Heart left ventricle (tissue), 16 donors: ENCODE measurements around the gene TBRG1. TPM values are rescaled to one million over a fixed set of nuclear protein-coding genes. Genes with fewer than 3 reads are reported as not detected.

Experiments
- ATAC-seq, 4 donors: fragments of 200-7000 bp; cut with Tn5 transposase; one replicate each; pipeline ENCODE4 v1.9.1; 2020 to 2022; ENCODE audit warnings: moderate library complexity in 4 of 4, mild to moderate bottlenecking in 3 of 4, moderate number of reproducible peaks in 1 of 4
- DNase-seq, 5 donors: peaks; one replicate each; pipeline ENCODE4 v3.0.0-alpha.2; 2020
- H3K27ac ChIP-seq, 12 donors: fragments of 200-600 bp; sonication (generic) in 4 of 12; one replicate each; pipeline versions ENCODE4 v1.5.0 to v1.8.0; 2016 to 2022; ENCODE audit warnings: mild to moderate bottlenecking in 2 of 12
- H3K27me3 ChIP-seq, 9 donors: fragments of 200-600 bp; sonication (generic) in 2 of 9; one replicate each; pipeline versions ENCODE4 v1.5.1 to v1.8.0; 2016 to 2022; ENCODE audit warnings: mild to moderate bottlenecking in 3 of 9
- H3K36me3 ChIP-seq, 9 donors: fragments of 200-600 bp; sonication (generic) in 2 of 9; one replicate each; pipeline versions ENCODE4 v1.5.0 to v1.8.0; 2018 to 2022; ENCODE audit warnings: mild to moderate bottlenecking in 2 of 9
- H3K4me1 ChIP-seq, 12 donors: fragments of 200-600 bp; sonication (generic) in 4 of 12; one replicate each; pipeline versions ENCODE4 v1.5.0 to v1.8.0; 2016 to 2022; ENCODE audit warnings: mild to moderate bottlenecking in 3 of 12
- H3K4me3 ChIP-seq, 12 donors: fragments of 200-600 bp; sonication (generic) in 4 of 12; one replicate each; pipeline versions ENCODE4 v1.5.0 to v1.8.0; 2017 to 2022; ENCODE audit warnings: mild to moderate bottlenecking in 9 of 12, moderate library complexity in 4 of 12
- H3K9me3 ChIP-seq, 12 donors: fragments of 200-600 bp; sonication (generic) in 4 of 12; one replicate each; pipeline versions ENCODE4 v1.5.0 to v1.8.0; 2016 to 2022; ENCODE audit warnings: mild to moderate bottlenecking in 1 of 12
- POLR2A ChIP-seq, 2 donors: fragments of 450-650 bp; IDR thresholded peaks; one replicate each; pipeline ENCODE4 v1.6.1; 2017; ENCODE audit warnings: antibody characterized with exemption in 2 of 2, mild to moderate bottlenecking in 2 of 2, moderate library complexity in 2 of 2
- WGBS, 4 donors: extraction: QIAGEN DNeasy Blood & Tissue Kit in 2 of 4; methylation state at CpG; one replicate each; pipeline versions ENCODE4 v1.1.5 to v1.1.7; 2013 to 2018; 5-methylcytosine and 5-hydroxymethylcytosine counted together
- intact Hi-C, 10 donors: fragments of 100-400 bp; cut with DNase I; formaldehyde crosslinking; loops; one replicate each; pipeline versions ENCODE4 v1.11.1 to v1.14.2; 2022
- polyA plus RNA-seq, 2 donors: library from polyadenylated mRNA; stranded (reverse); fragments of 200-250 nt; gene quantifications; one replicate each; pipeline ENCODE4 v1.2.3, GENCODE V29; 2013
- total RNA-seq, 9 donors: library from RNA; depleted of rRNA in 2 of 9; stranded (reverse); fragments of >200 nt in 2 of 9; fragmentation: NEBNext Ultra II Directional in 3 of 9; extraction: Animal tissue kit (Norgen Biotek cat#: 25700) in 3 of 9; gene quantifications; one replicate each; pipeline versions ENCODE4 v1.1.0 to v1.2.4, GENCODE V29; 2016 to 2023
- TF ChIP-seq, protein P1 (sequence below), 12 donors: fragments of 200-600 bp; sonication (generic) in 4 of 12; IDR thresholded peaks; one replicate each; pipeline versions ENCODE4 v1.5.0 to v1.8.0; 2018 to 2022; ENCODE audit warnings: antibody characterized with exemption in 12 of 12, mild to moderate bottlenecking in 5 of 12
- donor health status: ischemic (EF 13 %, LVEDD 7.1; RV severe dilation, severe dysfunction).
- donor health status: healthy with polysubstance abuse.
- donor health status: DM: no; HTN: yes; CAD: no.
- donor health status: DM: no; HTN: no; CAD: no.
- donor health status: ischemic (EF 25% LVEDD 6.9; RV normal size, moderate dysfunction).
- donor health status: ischemic (EF 25% LVEDD 5.7; RV mildly dilated, moderate dysfunction).
- donor health status: healthy.
- donor health status: DM: yes; HTN: yes; CAD: no.
- donor health status: ischemic (EF 35%, LVEDD 5.7; RV mildly dilated, moderate dysfunction).
- donor health status: nonischemic (EF 11% LVEDD 7.7; RV severe dilation, severe dysfunction).
- donor health status: DM: yes; HTN: yes; CAD: no.
- donor health status: PGD.
- donor health status: ischemic (EF 29% LVEDD 5.4; RV normal size, mild dysfunction).
- donor health status: nonischemic (EF 23%, LVEDD 6.1; RV moderate dilation, normal function).

TBRG1 gene
- total and polyA plus RNA-seq, 11 donors, result 12.0 to 27.2 (median 19.8) TPM

DNA sequence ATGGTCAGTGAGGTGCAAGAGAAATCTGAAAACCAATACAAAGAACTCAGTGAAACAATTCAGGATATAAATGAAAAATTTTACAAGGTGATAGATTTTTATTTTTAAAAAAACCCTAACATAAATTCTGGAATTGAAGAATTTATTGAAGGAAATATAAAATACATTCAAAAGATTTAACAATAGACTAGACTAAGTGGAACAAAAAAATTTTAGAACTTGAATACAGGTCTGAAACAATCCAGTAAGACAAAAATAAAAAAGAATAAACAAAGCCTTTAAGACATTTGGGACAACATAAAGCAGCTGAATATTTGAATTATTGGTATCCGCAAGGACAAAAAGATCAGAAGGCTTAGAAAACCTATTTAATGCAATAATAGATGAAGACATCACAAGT is 59.8 kb downstream of the TBRG1 start:
- no peak overlapping the region for H3K4me3 ChIP-seq
- 96 to 98% (median 98%) methylated on average over 1 of the region's 1 CpG for WGBS, 4 donors
- peaks cover 0 to 25% (median 11%) of the 10 kb centered on the region in 12 donors for H3K9me3 ChIP-seq
- intact Hi-C loops, result no loop called here
- no peak overlapping the region for H3K27ac ChIP-seq
- no peaks in the 10 kb centered on the region for H3K27me3 ChIP-seq
- no peak for DNase-seq
- no peak for TF ChIP-seq POLR2A (IDR thresholded peaks at IDR 0.05)
- TF ChIP-seq, protein P1, sequence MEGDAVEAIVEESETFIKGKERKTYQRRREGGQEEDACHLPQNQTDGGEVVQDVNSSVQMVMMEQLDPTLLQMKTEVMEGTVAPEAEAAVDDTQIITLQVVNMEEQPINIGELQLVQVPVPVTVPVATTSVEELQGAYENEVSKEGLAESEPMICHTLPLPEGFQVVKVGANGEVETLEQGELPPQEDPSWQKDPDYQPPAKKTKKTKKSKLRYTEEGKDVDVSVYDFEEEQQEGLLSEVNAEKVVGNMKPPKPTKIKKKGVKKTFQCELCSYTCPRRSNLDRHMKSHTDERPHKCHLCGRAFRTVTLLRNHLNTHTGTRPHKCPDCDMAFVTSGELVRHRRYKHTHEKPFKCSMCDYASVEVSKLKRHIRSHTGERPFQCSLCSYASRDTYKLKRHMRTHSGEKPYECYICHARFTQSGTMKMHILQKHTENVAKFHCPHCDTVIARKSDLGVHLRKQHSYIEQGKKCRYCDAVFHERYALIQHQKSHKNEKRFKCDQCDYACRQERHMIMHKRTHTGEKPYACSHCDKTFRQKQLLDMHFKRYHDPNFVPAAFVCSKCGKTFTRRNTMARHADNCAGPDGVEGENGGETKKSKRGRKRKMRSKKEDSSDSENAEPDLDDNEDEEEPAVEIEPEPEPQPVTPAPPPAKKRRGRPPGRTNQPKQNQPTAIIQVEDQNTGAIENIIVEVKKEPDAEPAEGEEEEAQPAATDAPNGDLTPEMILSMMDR (IDR thresholded peaks at IDR 0.05), result no peak
- H3K4me1 ChIP-seq, result no peaks in the 10 kb centered on the region
- no peaks in the 10 kb centered on the region for H3K36me3 ChIP-seq
- no peak for ATAC-seq

Other genes starting within 250 kb of the TBRG1 start
- not detected for gene OR8B2, start 238.4 kb upstream of the TBRG1 start, total RNA-seq
- gene OR8B2, start 238.4 kb upstream of the TBRG1 start, polyA plus RNA-seq, result not detected
- not detected for gene OR8B3, start 223.8 kb upstream of the TBRG1 start, total RNA-seq
- not detected for gene OR8B3, start 223.8 kb upstream of the TBRG1 start, polyA plus RNA-seq
- gene OR8B4, start 198.0 kb upstream of the TBRG1 start, total RNA-seq, result not detected
- not detected for gene OR8B4, start 198.0 kb upstream of the TBRG1 start, polyA plus RNA-seq
- not detected for gene OR8B8, start 177.2 kb upstream of the TBRG1 start, total RNA-seq
- gene OR8B8, start 177.2 kb upstream of the TBRG1 start, polyA plus RNA-seq, result not detected
- not detected for gene OR8B12, start 79.2 kb upstream of the TBRG1 start, total RNA-seq
- gene OR8B12, start 79.2 kb upstream of the TBRG1 start, polyA plus RNA-seq, result not detected
- gene OR8A1, start 52.9 kb upstream of the TBRG1 start, total RNA-seq, result not detected
- not detected for gene OR8A1, start 52.9 kb upstream of the TBRG1 start, polyA plus RNA-seq
- gene PANX3, start 11.4 kb upstream of the TBRG1 start, total RNA-seq, result not detected
- gene PANX3, start 11.4 kb upstream of the TBRG1 start, polyA plus RNA-seq, result not detected
- 10 to 100 TPM; 36.7 to 87.8 (median 60.1) TPM for gene SIAE, start 50.9 kb downstream of the TBRG1 start, total RNA-seq
- 10 to 100 TPM; 24.2 to 43.1 TPM for gene SIAE, start 50.9 kb downstream of the TBRG1 start, polyA plus RNA-seq
- gene SPA17, start 51.0 kb downstream of the TBRG1 start, total RNA-seq, result 1 to 10 TPM; 1.3 to 4.4 (median 2.8) TPM
- 1 to 10 TPM; 3.3 to 5.6 TPM for gene SPA17, start 51.0 kb downstream of the TBRG1 start, polyA plus RNA-seq
- gene NRGN, start 117.1 kb downstream of the TBRG1 start, total RNA-seq, result 1 to 10 TPM; 1.2 to 9.0 (median 3.3) TPM
- 10 to 100 TPM in 1 of 2 donors, 1 to 10 TPM in 1; 4.4 to 13.8 TPM for gene NRGN, start 117.1 kb downstream of the TBRG1 start, polyA plus RNA-seq
- gene VSIG2, start 129.4 kb downstream of the TBRG1 start, total RNA-seq, result 1 to 10 TPM in 6 of 9 donors, under 1 TPM in 3; 0.44 to 4.8 (median 1.4) TPM
- gene VSIG2, start 129.4 kb downstream of the TBRG1 start, polyA plus RNA-seq, result under 1 TPM; 0.42 to 0.61 TPM
- gene ESAM, start 139.4 kb downstream of the TBRG1 start, total RNA-seq, result 100 to 1,000 TPM in 1 of 9 donors, 10 to 100 TPM in 8; 24.8 to 111 (median 43.3) TPM
- gene ESAM, start 139.4 kb downstream of the TBRG1 start, polyA plus RNA-seq, result 10 to 100 TPM; 35.9 to 81.2 TPM
- 1 to 10 TPM; 2.2 to 5.4 (median 3.1) TPM for gene MSANTD2, start 177.5 kb downstream of the TBRG1 start, total RNA-seq
- gene MSANTD2, start 177.5 kb downstream of the TBRG1 start, polyA plus RNA-seq, result 1 to 10 TPM; 3.1 to 4.3 TPM
- 10 to 100 TPM in 1 of 9 donors, 1 to 10 TPM in 8; 2.5 to 18.6 (median 3.2) TPM for gene ROBO3, start 242.6 kb downstream of the TBRG1 start, total RNA-seq
- gene ROBO3, start 242.6 kb downstream of the TBRG1 start, polyA plus RNA-seq, result 1 to 10 TPM; 2.8 to 8.1 TPM